Right lobe of liver (tissue), 4 donors: ENCODE results near the gene TSPYL2.

Source experiments
- CTCF ChIP-seq, 4 donors: fragments of 200-600 bp in 3 of 4; fragments of 450-650 bp in 1 of 4; IDR thresholded peaks; one replicate each; pipeline versions ENCODE4 v1.5.1 to v1.8.0; 2016 to 2022; ENCODE audit warnings: antibody characterized with exemption in 4 of 4, mild to moderate bottlenecking in 2 of 4
- POLR2A ChIP-seq: fragments of 450-650 bp; IDR thresholded peaks from one replicate; pipeline ENCODE4 v1.6.1; 2017; ENCODE audit warnings: antibody characterized with exemption, mild to moderate bottlenecking
- donor health status: DM: no; HTN: no; CAD: no.
- donor health status: DM: no; HTN: no; CAD: no.
- donor health status: DM: no; HTN: yes; CAD: no.

- no peak for TF ChIP-seq CTCF (IDR thresholded peaks at IDR 0.05)
- TF ChIP-seq POLR2A: no peak
These were observed 6.2 kb downstream of the TSPYL2 start for GRCh38 chrX:53088136-53088974.
